Measurements from ENCODE around the gene CLMP. TPM values are rescaled to one million over a fixed set of nuclear protein-coding genes. Genes with fewer than 3 reads are reported as not detected.

CLMP gene
- total RNA-seq, 1 experiment from 2014 or later: 5.4 TPM

- Histone ChIP-seq H3K9me3 (ENCODE audit: insufficient read depth, low read depth) (no peaks in the 10 kb centered on the region), H3F3A (ENCODE audit: insufficient read depth, low read depth) (peaks cover 28% of the 10 kb centered on the region), H3K79me2 (ENCODE audit: low read depth) (no peaks in the 10 kb centered on the region), H3K4me3 (no peak overlapping the region), H3K4me2 (no peak overlapping the region), H4K20me1 (ENCODE audit: insufficient read depth) (no peaks in the 10 kb centered on the region), H3K27me3 (ENCODE audit: insufficient read depth, low read depth) (no peaks in the 10 kb centered on the region), H3K9me2 (ENCODE audit: insufficient read depth) (no peaks in the 10 kb centered on the region), H3K36me3 (ENCODE audit: low read depth) (peaks cover 11% of the 10 kb centered on the region; the same call in 1 of the 2 replicates), H3K27ac (no peak overlapping the region), H3K4me1 (replicated peaks; ENCODE audit: insufficient read depth) (peaks cover 22% of the 10 kb centered on the region), H2AFZ (no peak overlapping the region)
- ChIA-PET POLR2A (ENCODE audit: unreplicated experiment) (interaction anchor here (0.8 kb wide), 1 partner anchor 167 kb away, joined by 3 read pairs; no protein-coding TSS in a partner anchor), CTCF (interaction anchor here (0.5 to 1.6 kb wide), 3 partner anchors 161 to 176 kb away, joined by 3 to 7 read pairs (median 6); no protein-coding TSS in a partner anchor)
- no peak for TF ChIP-seq CTCF (conservative IDR thresholded peaks at IDR 0.05)
- TF ChIP-seq EZH2 (IDR thresholded peaks at IDR 0.05; ENCODE audit: low read depth): no peak
- intact Hi-C loops (cut with micrococcal nuclease; ENCODE audit: unreplicated experiment): no loop called here
- no TSS peak for BruUV-seq (replicated peaks)
- no peak for DNase-seq
Measured at GRCh38 chr11:123086305-123086704, 108.7 kb downstream of the CLMP start.

- ChIA-PET POLR2A (ENCODE audit: unreplicated experiment) (interaction anchor here (0.6 kb wide), 1 partner anchor 124 kb away, joined by 17 read pairs; no protein-coding TSS in a partner anchor), CTCF (interaction anchor here (0.6 to 0.7 kb wide), 2 partner anchors 229 to 1667 kb away, joined by 5 to 13 read pairs; no protein-coding TSS in a partner anchor)
- no TSS peak for BruUV-seq (replicated peaks)
- H3K9me2 ChIP-seq (ENCODE audit: insufficient read depth): no peaks in the 10 kb centered on the region
- H3K36me3 ChIP-seq (ENCODE audit: low read depth): peaks cover 11% of the 10 kb centered on the region; the same call in 1 of the 2 replicates
- no peak overlapping the region for H2AFZ ChIP-seq
- intact Hi-C loops (cut with micrococcal nuclease; ENCODE audit: unreplicated experiment): no loop called here
- no peak overlapping the region for H3K27ac ChIP-seq
- TF ChIP-seq CTCF (conservative IDR thresholded peaks at IDR 0.05) (no peak), EZH2 (IDR thresholded peaks at IDR 0.05; ENCODE audit: low read depth) (no peak)
- no peak overlapping the region for H3K4me2 ChIP-seq
- DNase-seq: no peak
- no peaks in the 10 kb centered on the region for H4K20me1 ChIP-seq (ENCODE audit: insufficient read depth)
- H3K4me1 ChIP-seq (replicated peaks; ENCODE audit: insufficient read depth): peaks cover 22% of the 10 kb centered on the region
- no peaks in the 10 kb centered on the region for H3K9me3 ChIP-seq (ENCODE audit: insufficient read depth, low read depth)
- H3K27me3 ChIP-seq (ENCODE audit: insufficient read depth, low read depth): no peaks in the 10 kb centered on the region
- H3F3A ChIP-seq (ENCODE audit: insufficient read depth, low read depth): peaks cover 26% of the 10 kb centered on the region
- no peak overlapping the region for H3K4me3 ChIP-seq
- no peaks in the 10 kb centered on the region for H3K79me2 ChIP-seq (ENCODE audit: low read depth)
Measured at GRCh38 chr11:123085497-123085896, 109.6 kb downstream of the CLMP start.

- no peaks in the 10 kb centered on the region for H3K9me2 ChIP-seq (ENCODE audit: insufficient read depth)
- H3K27ac ChIP-seq: no peak overlapping the region
- no peak overlapping the region for H3K4me3 ChIP-seq
- ChIA-PET POLR2A (ENCODE audit: unreplicated experiment) (no interaction called here), CTCF (interaction anchor here (0.6 kb wide), 1 partner anchor 22 kb away, joined by 3 read pairs; the partner anchor contains the start of gene HSPA8)
- 0 out of 2 replicates have a peak overlapping the region, but pooled peaks have one; percentile 40 for H3K4me2 ChIP-seq
- H4K20me1 ChIP-seq (ENCODE audit: insufficient read depth): no peaks in the 10 kb centered on the region
- no peak for TF ChIP-seq CTCF (conservative IDR thresholded peaks at IDR 0.05)
- no peak for TF ChIP-seq EZH2 (IDR thresholded peaks at IDR 0.05; ENCODE audit: low read depth)
- no peak overlapping the region for H2AFZ ChIP-seq
- H3K9me3 ChIP-seq (ENCODE audit: insufficient read depth, low read depth): no peaks in the 10 kb centered on the region
- H3K36me3 ChIP-seq (ENCODE audit: low read depth): peaks cover 11% of the 10 kb centered on the region; the same call in 1 of the 2 replicates
- no peaks in the 10 kb centered on the region for H3K27me3 ChIP-seq (ENCODE audit: insufficient read depth, low read depth)
- H3K4me1 ChIP-seq (replicated peaks; ENCODE audit: insufficient read depth): peaks cover 22% of the 10 kb centered on the region
- H3F3A ChIP-seq (ENCODE audit: insufficient read depth, low read depth): peaks cover 25% of the 10 kb centered on the region
- no TSS peak for BruUV-seq (replicated peaks)
- intact Hi-C loops (cut with micrococcal nuclease; ENCODE audit: unreplicated experiment): no loop called here
- H3K79me2 ChIP-seq (ENCODE audit: low read depth): no peaks in the 10 kb centered on the region
- DNase-seq: no peak
Measured at GRCh38 chr11:123084454-123084853, 110.6 kb downstream of the CLMP start.
